Fibroblast of the aortic adventitia (primary cell): ENCODE measurements around the gene STAT3. TPM values are rescaled to one million over a fixed set of nuclear protein-coding genes. Genes with fewer than 3 reads are reported as not detected.

Source experiments
- DNase-seq: peaks from one replicate; pipeline ENCODE4 v3.0.0-alpha.2; 2010; ENCODE audit warnings: low read depth
- H3K4me3 ChIP-seq: 2 replicates; pipeline ENCODE4 v1.5.1; 2011; ENCODE audit warnings: low read depth, mild to moderate bottlenecking, control low read depth, low read length, moderate library complexity
- CTCF ChIP-seq: IDR thresholded peaks from 2 replicates; pipeline ENCODE4 v1.5.1; 2011; ENCODE audit warnings: mild to moderate bottlenecking, low read length, control low read depth, inconsistent platforms; ENCODE audit not compliant: insufficient read depth
- total RNA-seq: library from RNA; depleted of rRNA; stranded (reverse); fragments of >200 nt; gene quantifications from 2 replicates; pipeline ENCODE4 v1.2.3, GENCODE V29; 2012; ENCODE audit warnings: low replicate concordance

Gene STAT3
- total RNA-seq = 103 and 137 TPM in 2 replicates

- peak within 1 kb of the TSS; percentile 93 for H3K4me3 ChIP-seq
- DNase-seq = peak; percentile 100
- TF ChIP-seq CTCF = no peak
Measured at GRCh38 chr17:42388381-42389134, at the start of gene STAT3. Gene STAT3, minus strand, starts transcription at chr17:42388442. Its CDS starts 39,926 bp downstream, at chr17:42348516.

- H3K4me3 ChIP-seq = no peak overlapping the region
- no peak for TF ChIP-seq CTCF
- peak; percentile 99 for DNase-seq
Measured at GRCh38 chr17:42436391-42436790, 48.1 kb upstream of the STAT3 start.

- no peak for TF ChIP-seq CTCF
- no peak overlapping the region for H3K4me3 ChIP-seq
- DNase-seq = peak; percentile 34
Measured at GRCh38 chr17:42431758-42432161, 43.5 kb upstream of the STAT3 start.

GRCh38 chr17:42429726-42430447 is 41.6 kb upstream of the STAT3 start:
- no peak overlapping the region for H3K4me3 ChIP-seq
- no peak for TF ChIP-seq CTCF
- DNase-seq = no peak

- no peak overlapping the region for H3K4me3 ChIP-seq
- TF ChIP-seq CTCF = peak; percentile 89
- peak; percentile 98 for DNase-seq
Measured at GRCh38 chr17:42428141-42428944, 40.1 kb upstream of the STAT3 start.

- TF ChIP-seq CTCF = no peak
- no peak for DNase-seq
- H3K4me3 ChIP-seq = no peak overlapping the region
Measured at GRCh38 chr17:42424991-42425610, 36.9 kb upstream of the STAT3 start.
